NCI-H2196 treated with DMSO at 0.1 percent for 48 hours (cell line): ENCODE data around the gene EFHD2.
"Not testable (repeated sequence)": the region's sequence is repeated elsewhere in the genome, so short reads cannot be mapped to it uniquely, and the experiment has no call there.

Experiments
- DNase-seq: peaks from one replicate; lab custom pipeline; 2025; ENCODE audit not compliant: unreplicated experiment; lab: John Stamatoyannopoulos, UW

EFHD2 gene

GRCh38 chr1:15429701-15430149 lies 20.0 kb downstream of the EFHD2 start:
- no peak for DNase-seq

DNA sequence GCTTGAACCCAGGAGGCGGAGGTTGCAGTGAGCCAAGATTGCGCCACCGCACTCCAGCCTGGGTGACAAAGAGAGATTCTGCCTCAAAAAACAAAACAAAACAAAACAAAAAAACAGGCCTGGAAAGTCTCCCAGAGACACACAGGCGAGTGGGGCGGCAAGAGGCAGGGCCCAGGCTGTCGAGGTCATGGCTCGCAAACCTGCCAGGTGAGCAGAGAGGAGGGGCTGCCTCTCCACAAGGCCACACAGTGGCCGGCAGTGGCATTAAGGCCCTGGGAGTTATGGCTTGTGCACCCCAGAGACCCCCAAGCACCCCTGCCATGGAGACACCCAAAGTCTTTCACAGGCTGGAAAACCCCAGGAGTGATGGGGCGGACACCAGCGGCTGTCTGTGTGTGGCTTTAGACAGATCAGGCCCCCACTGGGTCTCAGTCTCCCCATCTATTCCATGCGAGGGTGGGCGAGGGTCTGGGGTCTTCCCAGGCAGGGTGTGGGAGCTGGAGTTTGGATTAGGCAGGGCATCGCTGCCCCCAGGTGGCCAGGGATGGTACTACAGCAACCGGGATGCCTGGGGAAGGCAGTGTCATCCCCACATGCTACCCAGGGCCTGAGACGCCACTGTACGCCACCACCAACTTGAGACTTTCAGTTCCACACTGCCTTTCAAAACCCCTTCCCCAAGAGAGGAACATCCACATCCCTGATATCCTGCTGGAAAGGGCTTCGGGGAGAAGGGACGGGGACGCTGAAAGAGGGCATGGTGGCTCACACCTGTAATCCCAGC lies 21.3 kb downstream of the EFHD2 start:
- no peak for DNase-seq

GRCh38 chr1:15431571-15431948 lies 21.9 kb downstream of the EFHD2 start:
- no peak for DNase-seq

- no peak for DNase-seq
These were observed 22.6 kb downstream of the EFHD2 start for GRCh38 chr1:15432324-15432723.

DNA sequence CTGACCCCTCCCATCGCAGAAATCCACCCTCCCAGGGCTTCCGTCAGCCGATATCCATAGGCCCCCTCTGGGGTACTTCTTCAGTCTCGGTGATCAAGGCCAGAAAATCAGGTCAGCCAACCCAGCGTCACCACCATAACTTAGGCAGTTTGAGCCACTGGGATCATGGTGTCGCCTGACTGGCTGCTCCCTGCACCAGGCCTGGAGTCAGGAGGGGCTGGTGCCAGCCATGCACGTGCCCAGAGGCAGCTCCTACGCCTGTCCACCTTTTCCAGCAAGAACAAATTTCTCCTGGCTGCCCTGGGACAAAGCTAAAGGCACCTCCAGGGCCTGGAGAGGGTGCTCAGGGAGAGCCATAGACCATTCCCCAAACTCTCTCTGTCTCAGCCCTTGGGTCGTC lies 23.8 kb downstream of the EFHD2 start:
- no peak for DNase-seq

DNA sequence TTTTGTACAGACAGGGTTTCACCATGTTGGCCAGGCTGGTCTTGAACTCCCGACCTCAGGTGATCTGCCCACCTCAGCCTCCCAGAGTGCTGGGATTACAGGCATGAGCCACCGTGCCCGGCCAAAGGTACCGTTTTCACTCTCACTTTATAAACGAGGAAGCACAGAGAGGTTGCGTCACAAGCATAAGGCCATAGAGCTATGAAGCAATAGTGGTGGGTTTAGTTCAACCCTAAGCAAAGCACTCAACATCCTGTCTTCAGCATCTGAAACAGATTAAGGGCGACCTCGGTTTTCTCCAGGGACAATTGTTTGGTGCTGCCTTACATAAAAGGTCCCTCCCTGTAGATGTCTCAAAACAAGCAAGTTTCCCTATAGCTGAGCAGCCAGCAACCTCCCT lies 25.1 kb downstream of the EFHD2 start:
- not testable (repeated sequence) for DNase-seq

- DNase-seq: no peak
These were observed 25.8 kb downstream of the EFHD2 start for GRCh38 chr1:15435239-15436077.

DNA sequence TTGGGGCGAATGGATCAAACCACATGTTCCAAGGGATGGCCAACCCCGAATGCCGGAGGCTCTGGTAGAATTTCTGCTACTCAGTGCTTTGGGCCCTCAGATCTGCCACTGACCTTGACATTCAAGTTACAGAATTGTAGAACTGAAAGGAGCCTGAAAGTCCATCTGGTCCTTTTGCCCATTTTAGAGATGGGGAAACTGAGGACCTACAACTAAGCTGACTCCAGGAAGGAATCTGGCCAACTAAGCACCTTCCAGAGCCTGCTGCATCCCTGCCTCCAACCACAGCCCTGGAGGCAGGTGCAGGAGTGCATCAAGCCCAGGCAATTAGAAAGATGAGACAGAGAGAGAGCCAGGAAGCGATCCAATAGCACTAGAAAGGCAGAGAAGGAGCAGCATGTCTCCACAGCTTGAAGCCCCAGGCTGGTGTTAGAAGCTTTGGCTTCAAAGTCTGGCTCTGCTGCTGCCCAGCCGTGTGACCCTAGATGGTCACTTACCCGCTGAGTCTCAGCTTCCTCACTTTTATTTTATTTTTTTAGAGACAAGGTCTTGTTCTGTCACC lies 27.3 kb downstream of the EFHD2 start:
- peak; percentile 25 for DNase-seq

- no peak for DNase-seq
These were observed 29.6 kb downstream of the EFHD2 start for GRCh38 chr1:15439325-15439724.

GRCh38 chr1:15440357-15440756 lies 30.7 kb downstream of the EFHD2 start:
- DNase-seq: no peak

DNA sequence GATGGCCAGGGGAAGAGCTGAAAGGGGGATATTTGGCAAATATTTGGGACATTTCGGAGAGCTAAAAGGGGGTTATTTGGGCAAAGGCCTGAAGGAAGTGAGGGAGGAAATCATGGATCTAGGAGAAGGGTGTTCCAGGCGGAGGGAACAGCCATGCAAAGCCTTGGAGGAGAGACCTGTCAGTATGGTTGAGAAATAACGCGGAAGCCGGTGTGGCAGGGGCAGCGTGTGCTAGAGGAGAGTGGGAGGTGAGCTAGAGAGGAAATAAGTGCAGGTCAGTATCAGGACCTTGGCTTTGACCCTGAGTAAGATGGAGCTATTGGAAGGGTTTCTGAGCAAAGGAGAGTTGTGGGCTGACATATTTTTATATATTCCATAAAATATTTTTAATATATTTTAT lies 31.6 kb downstream of the EFHD2 start:
- no peak for DNase-seq

DNA sequence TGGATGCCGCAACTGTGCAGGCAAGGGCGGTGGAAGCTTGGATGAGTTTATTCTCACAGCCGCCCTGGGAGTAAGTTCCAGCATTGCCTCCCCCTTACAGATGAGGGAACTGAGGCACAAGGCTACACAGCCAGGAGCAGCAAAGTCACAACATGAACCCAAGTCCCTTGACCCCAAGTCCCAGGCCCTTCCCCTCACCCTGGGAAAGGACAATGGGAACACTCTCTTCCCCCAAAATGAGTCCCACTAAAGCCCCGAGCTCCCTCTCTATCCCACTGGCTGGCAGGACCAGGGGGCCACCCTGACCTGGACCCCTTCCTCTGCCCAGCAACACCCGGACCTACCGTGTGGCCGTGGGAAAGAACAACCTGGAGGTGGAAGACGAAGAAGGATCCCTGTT lies 32.4 kb downstream of the EFHD2 start:
- no peak for DNase-seq

- no peak for DNase-seq
These were observed 33.1 kb downstream of the EFHD2 start for GRCh38 chr1:15442759-15443158.

GRCh38 chr1:15443281-15443680 lies 33.6 kb downstream of the EFHD2 start:
- no peak for DNase-seq

- DNase-seq: no peak
These were observed 35.0 kb downstream of the EFHD2 start for GRCh38 chr1:15444468-15445389.

GRCh38 chr1:15445390-15446122 lies 35.9 kb downstream of the EFHD2 start:
- DNase-seq: no peak

DNA sequence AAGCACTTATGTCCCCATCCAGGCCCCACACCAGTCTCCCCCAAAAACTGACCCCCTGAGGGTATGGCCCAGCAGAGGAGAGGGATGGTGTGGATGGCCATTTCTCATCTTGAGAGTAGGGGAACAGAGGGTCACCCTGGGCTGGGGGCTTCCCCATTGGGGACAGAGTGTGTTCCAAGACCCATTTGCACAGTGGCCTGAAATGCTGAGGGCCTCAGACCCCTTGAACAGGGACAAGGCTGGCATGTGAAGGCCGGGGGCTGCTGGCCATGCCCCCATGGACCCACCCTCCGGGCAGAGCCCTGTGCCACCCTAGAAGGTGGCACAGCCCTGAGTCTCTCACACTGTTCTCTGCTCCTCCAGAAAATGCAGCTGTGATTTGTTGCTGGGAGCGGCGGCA lies 36.5 kb downstream of the EFHD2 start:
- DNase-seq: no peak

- DNase-seq: no peak
These were observed 39.3 kb downstream of the EFHD2 start for GRCh38 chr1:15448877-15449462.

GRCh38 chr1:15449567-15449966 lies 39.9 kb downstream of the EFHD2 start:
- no peak for DNase-seq
